ENCODE measurements around the gene UVRAG.
"Not testable (repeated sequence)": the region's sequence is repeated elsewhere in the genome, so short reads cannot be mapped to it uniquely, and the experiment has no call there.

The UVRAG gene

DNA sequence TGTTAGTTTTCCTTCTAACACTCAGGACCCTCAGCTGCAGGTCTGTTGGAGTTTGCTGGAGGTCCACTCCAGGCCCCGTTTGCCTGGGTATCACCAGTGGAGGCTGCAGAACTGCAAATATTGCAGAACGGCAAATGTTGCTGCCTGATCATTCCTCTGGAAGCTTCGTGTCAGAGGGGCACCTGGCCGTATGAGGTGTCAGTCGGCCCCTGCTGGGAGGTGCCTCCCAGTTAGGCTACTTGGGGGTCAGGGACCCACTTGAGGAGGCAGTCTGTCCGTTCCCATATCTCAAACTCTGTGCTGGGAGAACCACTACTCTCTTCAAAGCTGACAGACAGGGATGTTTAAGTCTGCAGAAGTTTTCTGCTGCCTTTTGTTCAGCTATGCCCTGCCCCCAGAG is 164.1 kb downstream of the UVRAG start:
- DNase-seq: not testable (repeated sequence)

DNA sequence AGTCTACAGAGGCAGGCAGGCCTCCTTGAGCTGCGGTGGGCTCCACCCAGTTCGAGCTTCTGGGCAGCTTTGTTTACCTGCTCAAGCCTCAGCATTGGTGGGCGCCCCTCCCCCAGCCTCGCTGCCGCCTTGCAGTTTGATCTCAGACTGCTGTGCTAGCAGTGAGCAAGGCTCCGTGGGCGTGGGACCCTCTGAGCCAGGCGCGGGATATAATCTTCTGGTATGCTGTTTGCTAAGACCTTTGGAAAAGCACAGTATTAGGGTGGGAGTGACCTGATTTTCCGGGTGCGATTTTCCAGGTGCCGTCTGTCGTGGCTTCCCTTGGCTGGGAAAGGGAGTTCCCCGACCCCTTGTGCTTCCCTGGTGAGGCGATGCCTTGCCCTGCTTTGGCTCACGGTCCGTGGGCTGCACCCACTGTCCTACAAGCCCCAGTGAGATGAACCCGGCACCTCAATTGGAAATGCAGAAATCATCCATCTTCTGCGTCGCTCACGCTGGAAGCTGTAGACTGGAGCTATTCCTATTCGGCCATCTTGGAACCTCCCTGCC is 164.5 kb downstream of the UVRAG start:
- DNase-seq: not testable (repeated sequence)

DNA sequence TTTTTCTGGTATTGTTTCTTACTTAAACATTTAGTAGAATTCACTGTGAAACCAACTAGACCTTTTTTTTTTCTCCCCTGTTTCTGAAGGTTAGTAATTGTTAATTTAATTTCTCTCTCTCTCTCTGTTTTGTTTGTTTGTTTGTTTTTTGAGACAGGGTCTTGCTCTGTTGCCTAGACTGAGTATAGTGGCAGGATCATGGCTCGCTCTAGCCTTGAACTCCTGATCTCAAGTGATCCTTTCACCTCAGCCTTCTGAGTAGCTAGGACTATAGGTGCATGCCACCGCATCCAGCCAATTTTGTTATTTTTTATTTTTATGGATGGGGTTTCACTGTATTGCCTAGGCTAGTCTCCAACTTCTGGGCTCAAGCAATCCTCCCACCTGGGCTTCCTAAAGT is 165.0 kb downstream of the UVRAG start:
- no peak for DNase-seq

DNA sequence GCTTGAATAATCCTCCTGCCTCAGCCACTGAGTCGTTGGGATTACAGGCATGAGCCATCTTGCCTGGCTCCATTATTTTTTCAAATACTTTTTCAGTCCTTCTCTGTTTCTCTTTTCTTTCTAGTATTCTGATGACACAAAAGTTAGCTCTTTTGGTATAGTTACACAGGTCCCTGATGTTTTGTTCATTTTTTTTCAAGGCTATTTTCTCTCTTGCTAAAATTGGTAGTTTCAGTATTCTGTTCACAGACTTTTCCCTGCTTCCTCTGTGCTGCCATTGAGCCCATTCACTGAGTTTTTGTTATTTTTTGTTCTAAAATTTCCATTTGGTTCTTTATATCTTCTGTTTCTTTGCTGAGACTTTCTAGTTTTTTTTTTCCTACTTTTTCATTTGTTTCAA is 166.5 kb downstream of the UVRAG start:
- DNase-seq: no peak

DNA sequence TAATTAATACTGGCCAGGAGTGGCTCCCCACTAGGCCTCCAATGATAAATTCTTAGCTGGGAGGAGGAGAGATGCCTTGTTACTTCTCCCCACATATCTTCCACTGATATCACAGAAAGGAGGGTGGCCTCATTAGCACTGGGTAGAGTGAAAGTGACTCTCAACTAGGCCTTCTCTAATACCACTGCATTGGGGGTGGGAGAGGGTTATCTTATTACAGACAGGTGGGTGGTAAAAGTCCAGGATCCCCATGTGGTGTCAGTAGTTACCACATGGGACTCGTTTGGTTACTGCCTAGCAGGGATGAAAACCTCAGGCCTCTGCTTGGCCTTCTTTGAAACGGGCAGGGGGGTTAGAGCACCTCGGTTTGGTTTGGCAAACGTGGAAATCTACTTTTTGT is 167.3 kb downstream of the UVRAG start:
- no peak for DNase-seq

DNA sequence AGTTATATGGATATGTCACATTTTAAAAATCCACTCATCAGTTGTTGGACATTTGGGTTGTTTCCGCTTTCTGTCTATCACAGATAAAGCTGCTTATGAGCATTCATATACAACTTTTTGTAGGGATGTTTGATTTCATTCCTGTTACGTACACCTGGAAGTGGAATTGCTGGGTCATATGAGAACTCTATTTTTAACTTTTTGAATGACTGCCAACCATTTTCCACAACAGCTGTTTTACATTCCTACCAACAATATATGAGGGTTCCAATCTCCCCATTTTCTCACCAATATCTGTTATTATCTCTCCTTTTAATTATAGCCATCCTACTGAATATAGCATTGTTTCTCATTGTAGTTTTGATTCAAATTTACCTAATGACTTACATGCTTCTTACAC is 172.0 kb downstream of the UVRAG start:
- no peak for DNase-seq

DNA sequence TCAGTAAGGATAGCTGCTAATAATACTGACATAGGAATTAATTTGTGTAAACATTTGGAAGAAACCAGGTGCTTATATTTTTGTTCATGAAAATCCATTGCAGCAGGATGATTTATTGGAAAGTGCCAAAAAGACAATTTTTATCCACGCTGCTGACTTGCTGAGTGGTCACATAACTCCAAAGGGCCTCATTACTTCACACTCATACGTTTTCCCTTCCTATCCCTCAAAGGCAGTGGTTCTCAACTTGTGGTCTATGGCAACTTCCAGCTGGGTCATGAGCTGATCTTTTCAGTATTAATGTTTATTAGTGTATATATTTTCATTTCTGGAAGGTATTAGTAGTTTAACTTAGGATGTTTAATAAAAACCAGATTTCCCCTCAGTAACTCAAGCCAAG is 178.1 kb downstream of the UVRAG start:
- DNase-seq: no peak

DNA sequence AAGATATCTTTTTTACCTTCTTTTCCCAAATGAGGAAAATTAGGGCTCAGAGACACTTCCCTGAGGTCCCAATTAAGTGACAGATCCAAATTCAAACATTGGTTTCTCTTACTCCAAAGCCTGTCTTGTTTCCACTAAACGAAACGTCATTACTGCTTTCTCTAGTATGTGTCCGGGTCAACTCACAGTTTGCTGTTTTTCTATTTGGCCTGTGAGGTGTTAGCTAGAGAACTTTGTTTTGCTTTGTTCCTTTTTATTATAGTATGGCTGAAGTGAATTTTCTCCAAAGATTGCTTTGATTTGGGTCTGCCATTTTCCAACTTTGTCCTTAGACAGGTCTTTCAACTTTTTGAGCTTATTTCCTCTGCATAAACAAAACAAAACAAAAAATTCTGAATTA is 179.6 kb downstream of the UVRAG start:
- no peak for DNase-seq

DNA sequence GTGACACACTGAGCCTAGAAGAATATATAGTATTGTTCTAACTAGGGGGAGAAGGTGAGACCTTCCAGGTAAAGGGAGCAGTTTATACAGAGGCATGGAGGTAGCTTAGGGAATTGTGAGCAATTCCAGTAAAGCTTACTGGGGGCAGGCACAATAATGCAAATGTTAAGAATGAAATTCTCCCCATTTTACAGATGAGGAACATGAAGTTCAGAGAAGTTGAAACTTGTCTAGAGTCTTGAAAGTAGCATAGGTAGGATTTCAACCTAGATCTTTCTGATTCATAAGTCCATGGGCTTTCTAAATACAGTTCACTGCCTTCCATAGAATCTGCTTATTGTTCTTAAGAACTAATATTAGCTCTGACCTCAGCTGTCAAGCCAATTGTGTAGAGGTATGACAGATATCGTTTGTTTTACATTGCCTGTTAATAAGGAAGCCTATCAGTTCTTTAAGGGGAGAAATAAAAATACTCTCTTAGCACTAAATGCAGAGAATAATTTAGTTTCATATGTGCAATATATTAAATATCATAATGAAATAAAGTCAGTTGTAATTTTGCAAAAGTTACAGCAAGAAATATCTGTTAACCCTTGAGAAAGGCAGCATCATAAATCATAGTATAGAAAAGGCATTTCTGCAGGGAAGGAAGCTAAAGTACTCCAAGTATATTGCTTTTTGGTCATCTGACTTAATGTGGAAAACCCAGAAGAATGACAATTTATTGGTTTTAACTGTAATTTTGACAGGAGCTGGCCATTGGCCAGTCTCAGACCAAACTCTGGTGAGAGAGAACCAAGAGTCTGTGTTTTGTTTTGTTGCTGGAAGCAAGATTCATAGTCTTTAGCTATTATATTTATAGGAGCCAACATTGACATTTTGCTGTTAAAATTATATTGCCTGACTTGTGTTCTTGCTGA is 181.8 kb downstream of the UVRAG start:
- DNase-seq: no peak

DNA sequence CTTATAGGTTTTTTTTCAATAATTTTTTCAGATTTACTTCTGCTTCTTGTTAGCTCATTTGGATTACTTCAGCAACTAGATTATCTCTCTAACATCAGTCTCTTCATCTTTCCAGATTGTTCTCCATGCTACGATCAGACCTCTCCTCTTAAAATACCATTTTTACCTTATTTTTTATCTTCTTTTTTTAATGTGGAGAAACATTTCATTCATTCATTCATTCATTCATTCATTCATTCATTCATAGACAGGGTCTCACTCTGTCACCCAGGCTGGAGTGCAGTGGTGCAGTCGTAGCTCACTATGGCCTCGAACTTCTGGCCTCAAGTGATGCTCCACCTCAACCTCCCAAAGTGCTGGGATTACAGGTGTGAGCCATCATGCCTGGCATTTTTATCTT is 189.4 kb downstream of the UVRAG start:
- DNase-seq: no peak

DNA sequence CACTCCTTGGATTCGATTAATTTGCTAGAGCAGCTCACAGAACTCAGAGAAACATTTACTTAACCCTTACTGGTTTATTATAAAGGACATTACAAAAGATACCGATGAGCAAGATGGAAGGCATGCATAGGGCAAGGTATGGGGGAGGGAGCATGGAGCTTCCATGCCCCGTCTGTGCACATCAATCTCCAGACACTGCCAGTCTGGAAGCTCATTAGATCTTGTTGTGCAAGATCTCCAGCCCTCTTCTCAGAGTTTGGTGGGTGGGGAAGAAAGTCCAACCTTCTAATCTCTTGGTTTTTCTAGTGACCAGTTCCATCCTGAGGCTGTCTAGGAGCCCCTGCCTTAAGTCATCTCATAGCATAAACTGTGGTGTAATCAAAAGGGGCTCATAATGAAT is 190.7 kb downstream of the UVRAG start:
- DNase-seq: no peak

DNA sequence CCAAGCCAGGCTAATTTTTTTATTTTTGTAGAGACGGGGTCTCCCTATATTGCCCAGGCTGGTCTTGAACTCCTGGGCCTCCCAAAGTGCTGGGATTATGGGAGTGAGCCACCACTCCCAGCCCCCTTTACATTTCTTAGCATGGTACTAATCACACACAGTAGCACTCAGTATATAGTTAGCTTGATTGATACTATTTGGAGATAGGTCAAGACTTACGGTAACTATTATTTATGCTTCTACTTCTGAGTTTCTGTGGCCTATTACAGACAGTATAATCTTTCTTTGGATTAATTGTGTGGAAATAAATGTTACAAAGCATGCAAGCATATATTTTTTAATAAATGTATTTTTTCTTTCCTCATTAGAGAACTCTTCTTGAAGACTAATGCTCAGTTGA is 192.2 kb downstream of the UVRAG start:
- no peak for DNase-seq

DNA sequence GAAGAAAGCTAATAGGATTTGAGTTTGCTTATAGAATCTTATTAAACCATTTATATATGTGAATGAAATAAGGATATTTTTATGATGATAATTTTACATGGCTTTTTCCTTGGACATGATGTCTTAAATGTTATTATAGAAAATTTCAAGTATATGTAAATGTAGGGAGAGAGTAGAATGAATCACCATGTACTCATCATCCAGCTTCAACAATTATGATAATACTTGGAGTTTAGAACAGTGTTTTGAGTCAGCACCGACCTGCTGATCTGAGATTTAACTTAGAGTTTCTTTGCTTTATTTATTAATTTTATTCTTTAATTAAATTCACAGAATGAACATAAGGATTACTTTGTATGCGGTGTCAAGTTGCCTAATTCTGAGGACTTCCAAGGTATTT is 193.5 kb downstream of the UVRAG start:
- no peak for DNase-seq

DNA sequence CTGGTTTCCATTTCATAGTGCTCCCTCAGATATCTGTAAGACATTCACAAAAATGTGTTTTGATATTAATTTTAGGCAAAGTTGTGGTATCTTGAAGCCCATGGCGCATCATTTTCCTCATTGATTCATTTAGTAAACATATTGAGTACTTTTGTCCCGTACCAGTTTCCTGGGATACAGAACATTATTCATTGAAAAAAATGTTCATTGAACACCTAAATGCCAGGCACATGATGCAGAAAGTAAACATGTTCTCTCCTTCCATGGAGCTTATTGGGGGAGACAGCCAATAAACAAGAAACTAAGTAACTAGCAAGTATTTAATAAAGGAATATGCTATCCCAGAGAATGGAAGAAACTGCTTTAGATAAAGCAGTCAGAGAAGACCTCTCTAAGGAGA is 195.0 kb downstream of the UVRAG start:
- DNase-seq: no peak

DNA sequence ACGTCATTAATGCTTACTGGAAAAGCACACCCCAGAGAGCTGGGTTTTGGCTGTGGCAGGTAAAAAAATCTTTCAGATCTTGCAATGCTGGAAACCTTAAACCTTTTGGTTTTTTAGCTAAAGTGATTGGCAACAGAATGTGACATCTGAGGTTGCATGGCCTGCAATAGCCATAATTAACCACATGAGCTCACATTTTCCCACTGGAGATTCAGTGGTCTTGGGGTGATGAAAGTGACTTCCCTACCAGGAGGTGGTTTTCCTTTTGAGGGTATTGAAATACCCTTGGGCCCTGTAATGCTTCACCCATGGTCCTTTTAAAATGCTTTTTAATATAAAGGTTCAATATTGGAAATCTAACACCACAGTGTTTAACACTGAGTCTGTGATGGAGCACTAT is 198.5 kb downstream of the UVRAG start:
- DNase-seq: no peak

DNA sequence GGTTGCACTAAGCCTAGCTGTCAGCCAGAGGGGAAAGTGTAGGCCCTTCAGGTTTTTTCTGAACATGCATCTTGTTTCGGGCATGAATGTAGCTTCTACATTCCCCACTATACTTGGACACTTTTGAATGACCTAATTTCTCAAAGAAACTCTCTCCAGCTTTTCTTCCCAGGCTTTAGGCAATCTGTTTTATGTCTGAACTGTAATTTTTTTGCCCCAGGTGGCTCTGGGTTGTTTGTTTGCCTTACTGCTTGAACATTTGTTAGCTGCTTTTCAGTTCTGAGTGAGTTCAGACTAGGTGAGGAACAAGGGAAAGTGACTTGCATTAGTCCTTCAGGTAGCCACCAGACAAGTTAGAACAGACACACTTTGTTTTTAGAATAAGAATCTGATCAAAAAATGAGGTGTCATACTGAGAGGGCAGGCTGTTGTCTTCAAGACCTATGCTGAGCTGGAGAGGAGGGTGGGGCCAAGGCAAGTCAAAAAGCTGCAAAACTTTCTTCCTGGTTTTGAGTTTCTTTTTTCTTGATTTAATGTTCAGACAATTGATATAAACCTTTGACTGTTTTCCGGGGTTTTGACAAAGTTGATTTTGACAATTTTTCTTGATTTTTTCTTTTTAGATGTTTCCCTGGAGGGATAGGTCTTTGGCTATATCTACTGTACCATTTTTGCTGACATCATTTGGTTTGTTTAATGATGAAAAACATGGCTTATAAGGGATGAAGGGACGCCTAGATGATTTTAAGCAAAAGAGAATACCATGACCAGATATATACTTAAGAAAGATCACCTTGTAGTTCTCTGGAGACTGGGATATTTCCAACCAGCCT is 208.4 kb downstream of the UVRAG start:
- DNase-seq: no peak

DNA sequence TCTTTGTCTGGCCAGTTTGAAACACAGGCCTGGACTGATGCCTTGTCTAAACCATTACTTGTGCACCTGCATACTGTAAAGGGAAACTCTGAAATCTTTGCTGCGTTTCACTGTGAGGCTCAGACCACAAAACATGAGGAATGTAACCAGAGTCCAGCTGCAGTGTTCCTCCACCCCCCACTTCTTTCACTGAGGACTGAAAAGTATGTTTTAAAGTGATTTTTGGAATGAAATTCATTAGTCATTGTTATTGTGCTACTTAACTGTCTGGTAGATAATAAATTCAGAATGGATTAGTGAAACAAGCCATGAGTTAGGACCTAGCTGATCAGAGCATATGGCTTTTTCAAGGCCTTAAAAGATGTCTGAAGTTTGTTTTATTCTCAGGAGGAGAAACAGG is 210.1 kb downstream of the UVRAG start:
- no peak for DNase-seq

DNA sequence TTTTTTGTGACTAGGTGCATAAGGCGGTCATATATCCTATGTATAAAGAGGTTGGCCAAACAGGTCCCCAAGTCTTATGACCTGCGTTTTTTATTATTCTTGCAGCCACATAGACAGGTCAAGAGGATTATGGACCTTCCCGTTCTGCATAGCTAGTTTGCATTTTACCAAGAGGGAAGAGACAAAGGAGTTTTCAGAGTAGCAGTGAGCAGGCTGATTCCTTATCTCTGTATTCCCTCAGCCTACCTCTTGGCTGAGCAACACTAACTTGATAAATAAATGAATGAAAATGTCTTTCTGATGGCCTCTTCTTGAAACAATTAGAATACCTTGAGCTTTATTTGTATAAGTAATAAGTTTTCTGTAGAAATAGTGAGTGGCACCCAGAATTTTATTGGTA is 210.8 kb downstream of the UVRAG start:
- no peak for DNase-seq

DNA sequence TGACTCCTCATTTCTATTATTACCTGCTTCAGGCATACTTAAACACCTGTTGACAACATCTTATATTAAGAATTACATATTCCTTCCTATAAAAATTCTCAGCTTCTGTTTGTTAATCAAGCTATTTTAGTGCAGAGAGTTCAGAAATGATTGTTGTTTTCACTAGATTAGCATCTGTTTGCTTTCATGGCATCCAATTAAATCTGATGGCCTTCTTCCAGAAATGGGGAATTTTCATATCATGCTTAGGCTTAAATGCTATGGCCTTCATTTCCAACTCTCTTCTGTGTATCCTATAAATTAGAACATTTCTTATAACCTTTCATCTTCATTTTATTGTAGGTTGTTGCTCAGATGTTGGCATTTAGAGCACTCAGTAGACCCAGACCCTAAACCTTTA is 211.3 kb downstream of the UVRAG start:
- DNase-seq: no peak

DNA sequence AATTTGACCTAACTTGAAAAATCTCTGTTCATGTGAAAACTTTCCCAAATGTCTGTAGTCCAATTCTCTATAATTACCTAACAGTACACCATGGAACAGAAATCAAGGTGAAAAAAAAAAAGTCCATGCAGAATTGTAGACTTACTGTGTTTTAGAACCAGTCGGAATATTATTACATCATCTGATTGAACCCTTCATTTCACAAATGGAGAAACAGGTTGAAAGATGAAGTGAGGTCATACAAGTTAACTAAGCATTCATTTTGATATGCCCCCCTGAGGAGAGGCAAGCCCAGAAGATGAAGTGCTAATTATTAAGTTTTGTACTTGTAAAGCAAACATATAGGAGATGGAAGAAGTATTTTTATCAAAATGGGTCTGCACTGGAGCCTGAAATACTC is 211.9 kb downstream of the UVRAG start:
- DNase-seq: no peak

DNA sequence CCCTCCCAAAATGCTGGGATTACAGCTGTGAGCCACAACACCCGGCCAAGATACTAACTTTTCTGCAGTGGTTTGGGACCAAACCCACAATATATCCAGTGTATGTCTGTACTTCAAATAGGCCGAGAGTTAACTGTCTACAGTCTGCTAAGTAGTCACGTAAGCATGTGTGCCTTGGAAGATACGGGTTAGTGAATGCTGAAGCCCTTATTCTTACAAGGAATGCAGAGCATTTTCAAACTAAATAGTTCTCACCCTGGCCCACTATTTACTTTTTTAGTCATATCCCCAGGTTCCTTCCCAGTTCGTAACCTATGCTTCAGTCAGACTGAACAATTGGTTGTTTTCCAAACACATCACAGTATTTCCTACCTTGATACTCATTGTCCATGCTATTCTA is 215.3 kb downstream of the UVRAG start:
- DNase-seq: no peak

DNA sequence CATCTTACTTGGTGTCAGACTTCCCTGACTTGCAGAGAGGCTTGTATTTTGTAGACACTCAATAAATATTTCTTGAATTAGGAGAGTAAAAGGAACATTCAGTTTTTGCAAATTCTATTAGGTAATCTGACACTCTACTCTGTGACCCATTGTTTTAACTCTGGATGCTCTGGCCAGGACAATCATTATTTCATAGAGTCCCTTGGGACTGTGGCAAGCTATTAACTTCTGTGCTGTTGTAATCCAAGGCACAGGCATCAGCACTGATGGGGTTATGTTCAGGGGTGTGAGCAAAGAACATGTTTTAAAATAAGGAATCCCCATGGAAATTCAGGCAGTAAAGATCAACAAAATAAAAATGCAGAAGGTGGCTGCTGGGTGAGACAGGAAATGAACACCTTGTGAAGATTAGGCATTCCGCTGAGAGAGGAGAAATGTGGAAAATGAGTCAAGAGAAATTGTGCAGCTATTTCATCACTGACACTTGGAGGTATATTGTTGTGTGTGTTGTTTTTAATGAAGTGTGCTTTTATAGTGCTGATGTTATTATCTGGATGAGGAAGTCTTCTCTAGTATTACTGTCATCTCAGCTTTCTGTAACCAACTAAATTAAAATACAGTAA is 216.1 kb downstream of the UVRAG start:
- DNase-seq: no peak

DNA sequence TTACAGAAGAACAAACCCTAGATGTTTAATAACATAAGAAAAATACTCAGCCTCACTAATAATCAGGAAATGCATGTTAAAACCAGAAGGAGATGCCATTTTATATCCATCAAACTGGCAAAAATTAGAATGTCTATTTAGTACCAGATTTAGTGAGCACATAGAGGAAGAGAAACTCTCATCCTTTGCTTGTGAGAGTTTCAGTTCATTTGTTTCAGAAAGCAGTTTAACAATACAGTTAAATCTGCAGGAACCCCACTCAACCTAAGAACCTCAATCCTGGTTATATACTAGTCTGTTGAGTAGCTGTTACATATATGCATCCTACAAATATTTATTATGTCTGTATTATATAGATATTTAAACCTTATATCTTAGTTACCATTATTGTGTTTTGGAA is 218.7 kb downstream of the UVRAG start:
- no peak for DNase-seq

DNA sequence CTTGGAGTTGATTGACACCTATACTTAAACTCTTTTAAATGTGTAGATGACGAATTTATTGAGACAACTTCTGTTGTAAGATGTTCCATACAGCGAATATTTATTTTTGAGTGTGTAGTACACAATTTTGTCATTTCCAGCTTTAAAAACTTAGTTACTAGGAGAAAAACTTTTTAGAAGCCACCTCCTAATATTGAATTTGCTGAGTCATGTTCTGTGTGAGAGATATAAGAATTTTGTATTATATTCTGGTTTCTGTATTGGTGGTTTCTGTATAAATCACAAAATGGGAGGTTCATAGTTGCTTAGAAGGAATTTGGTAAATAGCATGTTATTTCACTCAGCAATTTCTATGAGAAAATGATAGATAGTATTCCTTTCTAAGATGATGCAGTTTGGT is 220.0 kb downstream of the UVRAG start:
- DNase-seq: no peak
